Measurements from ENCODE around the gene ZFHX3. TPM values are rescaled to one million over a fixed set of nuclear protein-coding genes. Genes with fewer than 3 reads are reported as not detected.

The ZFHX3 gene
- total and polyA plus RNA-seq, 2 of the 8 experiments (the other 6 are each of a cell fraction or from before 2014, with no cell fraction given) = 0.08 to 0.99 TPM

DNA sequence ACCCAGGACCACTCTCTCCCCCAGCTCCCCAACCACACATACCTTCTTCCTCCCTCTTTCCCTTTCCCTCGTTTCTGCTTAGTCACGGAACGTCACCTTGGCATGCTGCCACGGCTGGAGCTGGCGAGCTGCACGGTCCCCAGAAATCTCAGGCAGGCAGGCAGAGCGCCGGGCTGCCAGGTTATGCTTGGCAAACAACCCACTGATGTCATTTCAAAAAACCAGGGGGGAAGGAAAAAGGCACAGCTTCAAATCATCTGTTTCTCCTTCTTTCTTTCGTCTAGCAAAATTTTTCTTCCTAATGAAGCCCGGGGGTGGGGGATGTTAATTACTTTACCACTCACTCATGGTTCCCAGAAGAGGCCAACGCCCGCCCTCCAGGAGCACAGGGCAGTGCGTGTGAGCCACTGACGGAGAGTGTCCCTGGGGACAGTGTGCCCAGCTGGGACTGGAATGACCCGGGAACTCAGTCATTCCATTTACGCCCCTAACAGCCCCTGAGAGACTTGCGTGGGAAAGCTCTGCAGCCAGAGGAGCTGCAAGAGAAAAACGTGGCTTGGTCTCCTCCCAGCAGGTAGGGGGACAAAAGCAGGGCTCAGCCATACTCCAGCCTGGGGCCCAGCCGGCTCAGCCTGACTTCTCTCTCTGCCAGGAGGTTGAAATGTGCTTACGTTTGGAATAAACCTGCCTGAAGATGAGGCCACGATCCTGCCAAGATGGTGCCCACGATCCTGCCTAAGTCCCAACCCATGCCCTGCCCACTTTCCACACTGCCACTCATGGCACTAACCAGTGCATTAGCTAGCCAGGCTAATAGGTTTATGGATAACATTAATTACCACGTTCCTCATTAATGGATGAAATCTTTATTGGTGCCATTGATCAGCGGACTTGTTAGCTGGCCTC is 198.9 kb downstream of the ZFHX3 start:
- Histone ChIP-seq H3K56ac (replicated peaks; ENCODE audit: insufficient read length, low read depth, low read length) (no peak overlapping the region), H3K27ac (ENCODE audit: low read depth, low read length) (no peak overlapping the region), H2BK12ac (ENCODE audit: low read depth, low read length) (no peak overlapping the region), H3K4me1 (replicated peaks in 1 of 4; ENCODE audit: control insufficient read depth in 3 of 4, insufficient read depth in 4 of 4, low read length in 3 of 4) (peaks cover 0 to 10% (median 3%) of the 10 kb centered on the region in 4 experiments; a peak in 4 of 7 replicates), H3K14ac (ENCODE audit: insufficient read length) (no peak overlapping the region), H2AFZ (ENCODE audit: low read length) (no peak overlapping the region), H4K20me1 (replicated peaks in 1 of 2; ENCODE audit: control insufficient read depth in 1 of 2, insufficient read depth in 2 of 2, low read length in 2 of 2) (peaks cover 0 to 5% of the 10 kb centered on the region in 2 experiments), H3K36me3 (ENCODE audit: control insufficient read depth in 2 of 4, insufficient read depth in 4 of 4, low read length in 3 of 4) (no peaks in the 10 kb centered on the region), H3K4me3 (ENCODE audit: extremely low read depth in 1 of 4, insufficient read depth in 2 of 4, low read depth in 3 of 4, low read length in 4 of 4) (no peak overlapping the region), H2BK5ac (ENCODE audit: low read depth, low read length) (no peak overlapping the region; the same call in 1 of the 2 replicates), H3K9me3 (ENCODE audit: insufficient read depth in 2 of 2, low read depth in 1 of 2, low read length in 1 of 2) (no peaks in the 10 kb centered on the region), H3K79me2 (ENCODE audit: control insufficient read depth in 1 of 2, insufficient read depth in 2 of 2, low read length in 2 of 2) (no peaks in the 10 kb centered on the region), H3K23ac (ENCODE audit: insufficient read length) (no peak overlapping the region), H2BK120ac (replicated peaks; ENCODE audit: low read depth, low read length) (no peak overlapping the region), H3K4ac (replicated peaks; ENCODE audit: insufficient read length, low read depth, low read length) (no peak overlapping the region), H3K4me2 (ENCODE audit: insufficient read depth in 1 of 2, low read depth in 2 of 2, low read length in 2 of 2) (no peak overlapping the region), H4K91ac (replicated peaks; ENCODE audit: insufficient read length, low read length) (peak overlapping the region; percentile 41), H3K9ac (replicated peaks in 1 of 4; ENCODE audit: extremely low read depth in 1 of 4, low read depth in 3 of 4, low read length in 3 of 4) (no peak overlapping the region), H3K79me1 (ENCODE audit: low read depth, low read length) (no peaks in the 10 kb centered on the region), H4K5ac (ENCODE audit: insufficient read length, low read depth, low read length) (no peak overlapping the region), H3K27me3 (replicated peaks in 1 of 4; ENCODE audit: control insufficient read depth in 3 of 4, extremely low read depth in 1 of 4, insufficient read depth in 3 of 4, low read length in 3 of 4) (no peaks in the 10 kb centered on the region), H2BK20ac (ENCODE audit: low read length) (no peak overlapping the region), H3K18ac (ENCODE audit: extremely low read depth, low read length) (peak overlapping the region; percentile 32; the same call in 1 of the 2 replicates), H4K8ac (ENCODE audit: extremely low read depth, insufficient read depth, low read length) (peak overlapping the region; percentile 1; the same call in 1 of the 2 replicates), H3K23me2 (ENCODE audit: low read depth, low read length) (no peaks in the 10 kb centered on the region; the same call in 1 of the 2 replicates), H2AK5ac (ENCODE audit: low read depth, low read length) (peak overlapping the region; percentile 70; the same call in 1 of the 2 replicates), H2BK15ac (ENCODE audit: low read length) (no peak overlapping the region)
- 83% methylated on average over 23 of the region's 24 CpGs; no CpG with 5 or more reads in 1 of the 2 experiments for WGBS, 2 experiments (ENCODE audit: extremely low coverage in 1 of 2, insufficient coverage in 1 of 2, insufficient read length in 1 of 2, insufficient replicate concordance in 2 of 2, low coverage in 1 of 2, low lambda C conversion rate in 2 of 2, missing lambda C conversion rate in 1 of 2)
- FAIRE-seq (no peak), DNase-seq (ENCODE audit: low read depth in 1 of 2, low spot score in 2 of 2) (no peak)
- POLR2A ChIA-PET (ENCODE audit: partially characterized antibody) = no interaction called here
- CTCF ChIA-PET (ENCODE audit: partially characterized antibody) = interaction anchor here (0.8 to 25.5 kb wide), 9 partner anchors 7 to 348 kb away, joined by 3 to 376 read pairs (median 4); no protein-coding TSS in a partner anchor
- TF ChIP-seq SIRT6 (IDR thresholded peaks at IDR 0.05; ENCODE audit: low read length) (no peak), KDM5A (IDR thresholded peaks at IDR 0.05; ENCODE audit: low read length) (no peak), GABPA (IDR thresholded peaks at IDR 0.05; ENCODE audit: borderline replicate concordance, insufficient read depth, low read length) (no peak), RNF2 (IDR thresholded peaks at IDR 0.05; ENCODE audit: borderline replicate concordance, low read depth, low read length, missing control alignments, poor library complexity, severe bottlenecking) (no peak), SP4 (IDR thresholded peaks at IDR 0.05; ENCODE audit: low read length) (no peak), TEAD4 (IDR thresholded peaks at IDR 0.05; ENCODE audit: low read depth, low read length) (no peak)
- TF ChIP-seq, protein P1, sequence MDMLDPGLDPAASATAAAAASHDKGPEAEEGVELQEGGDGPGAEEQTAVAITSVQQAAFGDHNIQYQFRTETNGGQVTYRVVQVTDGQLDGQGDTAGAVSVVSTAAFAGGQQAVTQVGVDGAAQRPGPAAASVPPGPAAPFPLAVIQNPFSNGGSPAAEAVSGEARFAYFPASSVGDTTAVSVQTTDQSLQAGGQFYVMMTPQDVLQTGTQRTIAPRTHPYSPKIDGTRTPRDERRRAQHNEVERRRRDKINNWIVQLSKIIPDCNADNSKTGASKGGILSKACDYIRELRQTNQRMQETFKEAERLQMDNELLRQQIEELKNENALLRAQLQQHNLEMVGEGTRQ (IDR thresholded peaks at IDR 0.05; ENCODE audit: low read length) = no peak
